Loucy (cell line): ENCODE data around the gene ADTRP.

Source experiments
- EZH2phosphoT487 ChIP-seq: fragments of 200-600 bp; IDR thresholded peaks from 2 replicates; pipeline ENCODE4 v1.6.1; 2018; ENCODE audit warnings: antibody characterized with exemption, mild to moderate bottlenecking, moderate library complexity, borderline replicate concordance
- TF ChIP-seq, protein P1 (sequence below): fragments of 200-600 bp; sonication (generic); conservative IDR thresholded peaks from 2 replicates; pipeline ENCODE4 v1.5.1; 2014; ENCODE audit warnings: mild to moderate bottlenecking, antibody characterized with exemption, low read length

DNA sequence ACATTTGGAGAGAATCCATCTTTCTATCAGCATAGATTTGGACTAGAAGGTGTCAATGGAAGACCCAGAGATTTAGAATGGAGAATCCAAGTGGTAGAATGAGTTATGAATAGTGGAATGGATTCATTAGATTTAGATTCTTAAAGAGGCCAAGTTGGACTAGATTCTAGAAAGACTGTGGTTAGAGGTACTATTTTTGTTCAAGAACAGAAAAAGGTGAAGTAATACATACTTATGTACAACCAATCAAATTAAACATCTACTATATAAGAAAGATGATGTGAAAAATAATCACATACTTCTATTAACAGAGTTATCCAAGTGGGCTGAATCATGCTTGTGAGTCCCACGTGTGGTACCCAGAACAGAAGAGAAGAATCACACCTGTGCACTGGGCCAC lies 33.8 kb upstream of the ADTRP start:
- TF ChIP-seq, protein P1, sequence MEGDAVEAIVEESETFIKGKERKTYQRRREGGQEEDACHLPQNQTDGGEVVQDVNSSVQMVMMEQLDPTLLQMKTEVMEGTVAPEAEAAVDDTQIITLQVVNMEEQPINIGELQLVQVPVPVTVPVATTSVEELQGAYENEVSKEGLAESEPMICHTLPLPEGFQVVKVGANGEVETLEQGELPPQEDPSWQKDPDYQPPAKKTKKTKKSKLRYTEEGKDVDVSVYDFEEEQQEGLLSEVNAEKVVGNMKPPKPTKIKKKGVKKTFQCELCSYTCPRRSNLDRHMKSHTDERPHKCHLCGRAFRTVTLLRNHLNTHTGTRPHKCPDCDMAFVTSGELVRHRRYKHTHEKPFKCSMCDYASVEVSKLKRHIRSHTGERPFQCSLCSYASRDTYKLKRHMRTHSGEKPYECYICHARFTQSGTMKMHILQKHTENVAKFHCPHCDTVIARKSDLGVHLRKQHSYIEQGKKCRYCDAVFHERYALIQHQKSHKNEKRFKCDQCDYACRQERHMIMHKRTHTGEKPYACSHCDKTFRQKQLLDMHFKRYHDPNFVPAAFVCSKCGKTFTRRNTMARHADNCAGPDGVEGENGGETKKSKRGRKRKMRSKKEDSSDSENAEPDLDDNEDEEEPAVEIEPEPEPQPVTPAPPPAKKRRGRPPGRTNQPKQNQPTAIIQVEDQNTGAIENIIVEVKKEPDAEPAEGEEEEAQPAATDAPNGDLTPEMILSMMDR = no peak
- TF ChIP-seq EZH2phosphoT487 = no peak
